C4-2B (cell line): ENCODE measurements around the gene NNT.

Experiments
- ZFX ChIP-seq: fragments of 450-650 bp; IDR thresholded peaks from 2 replicates; pipeline ENCODE4 v1.6.1; 2017
- TF ChIP-seq, protein P1 (sequence below): fragments of 450-650 bp; conservative IDR thresholded peaks from 2 replicates; pipeline ENCODE4 v1.5.1; 2017; ENCODE audit warnings: mild to moderate bottlenecking

DNA sequence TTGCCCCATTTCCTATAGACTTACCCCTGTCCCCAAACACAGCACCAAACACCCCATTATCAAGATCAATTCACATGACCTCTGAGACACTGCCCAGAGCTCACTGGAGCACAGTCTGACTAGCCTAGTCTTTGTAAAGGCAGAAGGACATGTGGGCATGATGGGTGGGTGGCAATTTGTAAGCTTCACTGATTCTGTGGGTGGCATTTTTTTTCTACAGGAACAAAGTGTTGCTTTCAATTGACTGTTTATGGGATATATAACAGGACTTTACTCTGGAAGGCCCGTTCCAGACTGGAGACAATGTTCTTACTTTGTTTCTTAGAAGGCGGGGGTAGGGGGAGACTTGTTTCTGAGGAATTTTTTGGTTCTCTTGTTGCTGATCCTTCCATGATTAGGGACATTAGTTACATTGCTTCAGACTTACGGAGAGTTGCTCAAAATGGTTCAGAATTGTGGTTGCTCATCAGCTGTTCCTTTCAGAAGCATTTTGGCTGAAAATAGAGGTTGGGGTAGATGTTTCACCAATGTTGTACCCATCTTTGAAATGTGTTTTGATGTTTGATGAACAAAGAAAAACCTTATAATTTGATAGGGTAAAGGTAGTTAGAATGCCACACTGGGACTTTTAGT is 20.2 kb downstream of the NNT start:
- TF ChIP-seq, protein P1, sequence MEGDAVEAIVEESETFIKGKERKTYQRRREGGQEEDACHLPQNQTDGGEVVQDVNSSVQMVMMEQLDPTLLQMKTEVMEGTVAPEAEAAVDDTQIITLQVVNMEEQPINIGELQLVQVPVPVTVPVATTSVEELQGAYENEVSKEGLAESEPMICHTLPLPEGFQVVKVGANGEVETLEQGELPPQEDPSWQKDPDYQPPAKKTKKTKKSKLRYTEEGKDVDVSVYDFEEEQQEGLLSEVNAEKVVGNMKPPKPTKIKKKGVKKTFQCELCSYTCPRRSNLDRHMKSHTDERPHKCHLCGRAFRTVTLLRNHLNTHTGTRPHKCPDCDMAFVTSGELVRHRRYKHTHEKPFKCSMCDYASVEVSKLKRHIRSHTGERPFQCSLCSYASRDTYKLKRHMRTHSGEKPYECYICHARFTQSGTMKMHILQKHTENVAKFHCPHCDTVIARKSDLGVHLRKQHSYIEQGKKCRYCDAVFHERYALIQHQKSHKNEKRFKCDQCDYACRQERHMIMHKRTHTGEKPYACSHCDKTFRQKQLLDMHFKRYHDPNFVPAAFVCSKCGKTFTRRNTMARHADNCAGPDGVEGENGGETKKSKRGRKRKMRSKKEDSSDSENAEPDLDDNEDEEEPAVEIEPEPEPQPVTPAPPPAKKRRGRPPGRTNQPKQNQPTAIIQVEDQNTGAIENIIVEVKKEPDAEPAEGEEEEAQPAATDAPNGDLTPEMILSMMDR = no peak
- TF ChIP-seq ZFX = no peak
